Measurements from ENCODE around the gene ARHGEF16.

The ARHGEF16 gene

DNA sequence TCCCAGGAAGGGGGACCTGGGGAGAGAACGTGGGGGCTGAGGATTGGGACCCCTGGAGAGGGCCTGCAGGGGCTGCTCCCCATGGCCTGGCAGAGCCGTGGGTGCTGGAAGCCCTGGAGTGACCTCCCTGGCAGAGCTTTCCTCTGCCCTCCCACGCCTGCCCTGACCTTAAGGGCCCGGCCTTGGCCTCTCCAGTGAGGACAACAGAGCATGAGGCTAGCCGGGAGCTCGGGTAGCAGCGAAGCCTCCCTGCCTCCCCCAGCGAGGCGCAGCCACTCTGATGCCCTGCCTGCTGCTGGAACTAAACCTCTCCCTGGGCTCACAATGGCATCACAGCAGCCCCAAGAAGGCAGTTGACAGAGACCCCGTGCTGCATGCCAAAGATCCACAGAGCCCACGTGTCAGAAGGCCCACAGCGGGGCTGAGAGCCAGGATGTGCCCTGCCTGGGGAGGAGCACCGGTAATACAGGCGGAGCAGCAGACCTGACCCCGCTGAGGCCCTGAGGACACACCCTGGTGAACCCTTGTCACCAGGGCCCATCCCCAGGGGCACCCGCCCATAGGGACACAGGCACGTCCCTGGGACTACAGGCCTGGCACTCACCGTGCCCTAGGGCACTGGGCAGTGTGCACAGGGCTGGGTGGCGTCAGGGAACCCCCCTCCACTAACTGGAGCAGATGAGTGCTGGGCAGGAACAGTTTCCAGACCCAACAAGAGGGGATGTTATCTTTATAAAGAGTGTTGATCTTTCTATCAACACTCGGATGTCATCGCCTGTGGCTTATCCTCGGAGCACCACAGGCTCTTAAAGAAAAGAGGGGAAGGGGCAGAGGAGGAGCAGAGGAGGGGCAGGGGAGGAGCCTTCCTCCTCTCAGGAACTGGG, 48.4 kb downstream of the ARHGEF16 start:
- DNase-seq (ENCODE audit: low spot score): no peak

GRCh38 chr1:3503525-3503886, 49.0 kb downstream of the ARHGEF16 start:
- no peak for DNase-seq (ENCODE audit: low spot score)

DNA sequence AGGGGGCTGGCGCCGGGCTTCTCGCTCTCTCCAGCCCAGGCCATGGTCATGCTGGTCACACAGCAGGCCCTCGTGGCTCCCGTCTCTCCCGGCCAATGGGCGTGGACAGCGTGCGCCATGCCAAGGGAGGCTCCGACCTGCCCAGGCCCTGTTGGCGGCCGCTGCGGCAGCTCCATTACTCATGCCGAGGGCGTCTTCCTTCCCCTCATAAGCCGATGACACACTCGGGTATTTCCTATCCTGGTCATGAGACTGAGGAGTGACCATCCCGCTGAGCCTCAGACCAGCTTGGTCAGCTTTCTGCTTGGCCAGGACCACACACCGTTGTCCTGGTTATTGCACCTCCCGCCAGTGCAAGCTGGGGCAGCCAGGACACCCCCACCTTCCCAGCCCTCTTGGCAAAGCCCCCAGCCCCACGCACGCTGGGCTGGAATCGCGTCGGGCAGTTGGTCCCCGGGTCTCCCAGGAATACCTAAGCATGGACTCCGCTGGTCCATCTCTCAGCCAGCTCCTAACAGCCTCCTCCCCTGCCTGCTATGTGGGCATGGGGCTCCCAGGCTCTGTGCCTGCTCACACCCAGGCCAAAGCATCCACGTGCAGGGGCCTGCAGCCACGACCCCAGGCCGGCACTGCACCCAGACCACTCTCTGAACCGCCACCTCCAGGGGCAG, 49.8 kb downstream of the ARHGEF16 start:
- DNase-seq (ENCODE audit: low spot score): peak; percentile 76

DNA sequence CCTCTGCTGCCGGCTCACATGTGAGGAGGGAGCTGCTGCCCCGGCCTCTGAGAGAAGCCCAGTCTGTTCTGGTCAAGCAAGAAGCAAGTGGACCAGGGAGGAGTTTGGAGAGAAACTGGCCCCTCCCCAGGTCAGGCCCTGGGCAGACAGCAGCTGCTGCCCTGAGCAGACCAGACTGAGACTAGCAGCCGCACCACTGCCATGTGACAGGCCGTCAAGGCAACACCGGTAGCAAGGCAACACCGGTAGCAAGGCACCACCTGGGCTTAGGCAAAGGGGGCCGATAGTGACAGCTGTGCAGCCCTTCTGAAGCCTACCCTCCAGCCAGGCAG, 50.3 kb downstream of the ARHGEF16 start:
- DNase-seq (ENCODE audit: low spot score): no peak

- DNase-seq (ENCODE audit: low spot score): no peak
Observed at GRCh38 chr1:3505161-3505560, 50.7 kb downstream of the ARHGEF16 start.

DNA sequence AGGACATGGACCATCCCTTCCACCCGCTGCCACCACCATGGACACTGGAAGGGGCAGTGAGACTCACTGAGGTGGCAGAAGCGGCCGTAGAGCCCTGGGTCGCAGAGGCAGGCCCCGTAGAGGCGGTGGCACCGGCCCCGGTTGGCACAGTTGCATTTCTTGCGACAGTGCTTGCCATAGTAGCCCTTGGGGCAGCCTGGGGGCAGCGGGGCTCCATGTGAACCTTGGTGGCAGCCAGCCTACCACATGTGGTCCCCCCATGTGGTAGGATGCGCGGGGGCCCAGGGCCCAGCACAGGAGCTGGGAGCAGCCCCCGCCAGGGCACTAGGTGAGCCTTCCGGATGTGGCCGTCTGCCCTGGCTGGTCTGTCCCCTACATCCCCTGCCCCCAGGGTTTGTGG, 51.6 kb downstream of the ARHGEF16 start:
- DNase-seq (ENCODE audit: low spot score): no peak

- DNase-seq (ENCODE audit: low spot score): no peak
Observed at GRCh38 chr1:3506943-3507342, 52.5 kb downstream of the ARHGEF16 start.

DNA sequence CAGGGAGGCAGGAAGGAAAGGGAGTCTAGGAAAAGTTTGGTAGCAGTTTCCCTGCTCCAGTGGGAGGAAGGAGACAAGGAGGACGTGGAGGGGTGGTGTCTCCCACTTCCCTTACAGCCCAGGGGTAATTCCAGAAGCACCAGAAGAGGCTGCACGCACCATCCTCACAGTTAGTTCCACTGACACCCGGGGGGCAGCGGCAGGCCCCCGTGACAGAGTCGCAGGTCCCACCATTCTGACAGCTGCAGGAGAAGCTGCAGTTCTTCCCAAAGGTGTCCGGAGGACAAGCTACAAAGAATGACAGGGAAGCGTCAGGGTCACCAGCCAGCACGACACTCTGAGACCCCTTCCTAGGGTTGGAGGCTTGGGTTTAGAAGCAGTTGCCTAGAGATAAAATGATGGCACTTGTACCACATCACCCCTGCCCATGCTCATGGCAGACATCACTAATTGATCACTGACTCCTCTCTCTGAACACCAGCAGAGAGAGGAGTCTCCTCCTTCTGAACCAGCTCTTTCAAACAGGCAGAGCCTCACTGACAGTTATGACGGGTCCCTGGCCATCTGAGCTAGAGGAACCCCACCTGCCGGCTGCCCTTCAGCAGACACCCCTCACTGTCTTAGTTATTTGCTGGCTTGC, 53.3 kb downstream of the ARHGEF16 start:
- DNase-seq (ENCODE audit: low spot score): no peak

DNA sequence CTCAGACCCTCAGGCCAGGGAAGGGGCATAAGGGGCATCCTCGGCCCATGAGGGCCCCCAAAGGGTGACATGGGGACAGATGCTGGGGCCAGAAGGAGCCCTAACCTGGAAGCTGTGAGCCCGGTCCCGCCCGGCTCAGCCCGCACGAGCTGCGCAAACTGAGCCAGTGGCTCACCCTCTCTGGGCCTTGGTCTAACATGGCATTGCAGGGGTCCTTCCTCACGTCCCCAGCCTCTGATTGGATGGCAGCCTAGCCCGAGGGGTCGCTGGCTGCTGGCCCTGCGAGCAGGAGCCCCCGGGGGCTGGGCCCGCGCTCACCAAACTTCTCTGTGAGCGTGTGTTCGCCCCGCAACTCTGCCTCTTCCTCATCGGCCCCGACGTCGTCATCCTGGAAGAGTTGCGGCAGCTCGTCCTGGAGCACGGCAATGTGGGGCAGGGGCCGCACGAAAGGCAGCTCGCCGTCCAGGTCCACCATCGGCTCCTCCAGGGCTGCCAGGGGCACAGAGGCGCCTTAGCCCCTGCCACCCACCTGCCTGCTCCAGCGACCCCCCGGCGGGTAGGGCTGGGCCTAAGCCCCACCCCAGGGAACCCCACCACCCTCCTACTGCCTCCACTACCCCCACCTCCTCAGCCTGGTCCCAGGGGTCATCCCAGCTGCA, 54.4 kb downstream of the ARHGEF16 start:
- DNase-seq (ENCODE audit: low spot score): no peak

DNA sequence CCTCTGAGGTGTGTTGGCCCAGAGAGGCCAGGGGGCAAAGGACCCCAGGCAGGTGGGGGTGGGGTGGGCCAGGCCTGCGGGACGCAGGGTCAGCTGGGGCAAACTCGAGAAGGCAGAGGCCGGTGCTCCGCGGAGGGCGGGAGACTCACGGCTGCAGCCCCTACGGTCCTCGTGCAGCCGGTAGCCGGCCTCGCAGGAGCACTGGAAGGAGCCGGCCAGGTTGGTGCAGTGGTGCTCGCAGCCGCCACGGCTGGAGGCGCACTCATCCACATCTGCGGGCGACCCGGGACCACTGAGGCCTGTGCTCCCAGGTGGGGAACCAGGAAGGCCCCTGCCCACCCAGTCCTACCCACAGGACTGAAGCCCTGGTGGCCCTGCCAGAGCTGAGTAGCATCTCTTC, 55.3 kb downstream of the ARHGEF16 start:
- DNase-seq (ENCODE audit: low spot score): no peak

DNA sequence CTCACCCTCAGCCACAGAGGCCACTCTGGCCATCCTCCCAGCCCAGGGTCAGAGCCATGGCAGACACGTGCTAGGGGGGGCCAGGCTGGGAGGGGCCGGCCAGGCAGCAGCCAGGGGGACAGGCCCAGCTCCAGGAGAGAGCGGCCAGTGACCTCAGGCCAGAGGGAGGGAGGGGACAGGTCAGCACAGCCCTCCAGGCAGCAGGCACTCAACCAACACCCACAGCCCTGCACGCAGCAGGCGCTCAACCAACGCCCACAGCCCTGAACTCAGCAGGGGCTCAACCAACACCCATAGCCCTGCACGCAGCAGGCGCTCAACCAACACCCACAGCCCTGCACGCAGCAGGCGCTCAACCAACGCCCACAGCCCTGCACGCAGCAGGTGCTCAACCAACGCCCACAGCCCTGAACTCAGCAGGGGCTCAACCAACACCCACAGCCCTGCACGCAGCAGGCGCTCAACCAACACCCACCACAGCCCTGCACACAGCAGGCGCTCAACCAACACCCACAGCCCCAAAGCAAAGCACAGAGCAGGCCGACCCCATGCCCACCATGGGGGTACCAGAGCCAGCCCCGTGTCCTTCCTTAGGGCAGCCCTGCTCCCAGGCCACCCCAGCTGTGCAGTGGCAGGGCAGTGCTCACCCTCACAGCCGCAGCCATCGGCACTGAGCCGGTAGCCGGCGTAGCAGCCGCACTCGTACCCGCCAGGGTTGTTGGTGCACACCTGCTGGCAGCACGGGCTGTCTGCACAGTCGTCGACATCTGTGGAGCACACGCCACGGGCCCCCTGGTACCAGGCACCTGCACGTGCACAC, 55.9 kb downstream of the ARHGEF16 start:
- DNase-seq (ENCODE audit: low spot score): no peak

DNA sequence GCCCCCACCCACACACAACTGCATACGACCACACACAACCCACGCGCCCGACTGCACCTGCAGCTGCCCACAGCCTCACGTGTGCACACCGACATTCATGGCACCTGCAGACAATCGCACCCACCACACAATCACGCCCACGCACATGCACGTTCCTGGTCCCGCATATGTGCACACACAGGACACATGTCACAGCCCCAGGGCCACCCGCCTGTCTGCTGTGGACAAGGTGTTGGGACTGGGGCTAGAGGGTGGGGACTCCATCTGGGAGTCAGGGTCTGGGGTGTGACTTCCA, 56.4 kb downstream of the ARHGEF16 start:
- DNase-seq (ENCODE audit: low spot score): no peak

DNA sequence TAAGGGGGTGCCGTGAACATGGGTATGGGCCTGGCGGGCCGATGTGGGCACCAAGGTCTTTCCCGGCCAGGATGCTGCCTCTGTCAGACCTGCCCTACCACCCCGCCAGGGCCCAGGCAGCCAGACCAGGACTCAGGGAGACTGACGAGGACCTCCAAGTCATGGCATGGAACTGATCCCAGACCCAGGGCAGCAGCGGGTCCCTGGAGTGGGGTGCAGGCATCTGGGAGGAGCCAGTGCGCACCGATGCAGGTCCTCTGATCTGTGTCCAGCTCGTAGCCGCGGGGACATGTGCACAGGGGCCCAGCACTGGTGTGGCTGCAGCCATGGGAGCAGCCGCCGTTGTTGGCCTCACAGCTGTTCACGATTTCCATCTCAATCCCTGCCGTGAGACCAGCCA, 56.8 kb downstream of the ARHGEF16 start:
- DNase-seq (ENCODE audit: low spot score): no peak

GRCh38 chr1:3511856-3512255, 57.4 kb downstream of the ARHGEF16 start:
- DNase-seq (ENCODE audit: low spot score): no peak

DNA sequence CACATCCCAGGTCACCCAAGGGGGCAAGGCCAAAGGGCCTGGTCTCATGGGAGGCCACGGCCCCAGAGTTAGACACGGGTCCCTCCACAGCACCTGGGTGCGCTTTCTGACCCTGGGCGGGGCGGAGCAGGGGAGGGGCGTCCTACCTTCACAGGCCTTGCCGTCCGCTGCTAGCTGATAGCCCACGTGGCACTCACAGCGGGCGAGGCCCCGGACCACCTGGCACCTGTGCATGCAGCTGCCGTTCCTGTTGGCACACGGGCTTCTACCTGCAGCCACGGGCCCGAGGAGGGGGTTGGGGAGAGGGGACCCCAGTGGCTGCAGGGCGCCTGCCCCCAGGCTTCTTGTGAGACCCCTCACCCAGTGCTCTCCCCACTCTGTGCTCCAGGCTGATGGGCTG, 59.9 kb downstream of the ARHGEF16 start:
- no peak for DNase-seq (ENCODE audit: low spot score)

DNA sequence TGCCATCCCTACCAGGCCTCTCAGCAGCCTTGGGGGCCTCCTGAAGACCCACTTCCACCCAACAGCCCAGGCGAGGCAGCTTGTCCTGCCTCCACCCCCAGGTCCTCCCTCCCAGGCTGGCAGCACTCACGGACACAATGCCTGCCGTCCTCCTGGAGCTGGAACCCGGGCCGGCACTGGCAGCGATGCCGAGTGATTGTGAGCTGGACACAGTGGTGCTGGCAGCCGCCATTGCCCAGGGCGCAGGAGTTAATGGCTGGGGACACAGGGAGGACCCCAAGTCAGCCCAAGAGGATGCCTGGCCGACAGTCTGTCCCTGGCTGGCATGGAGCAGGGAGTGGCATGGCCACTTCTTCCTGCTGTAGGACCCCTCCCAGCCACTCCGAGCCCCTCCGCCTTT, 60.8 kb downstream of the ARHGEF16 start:
- DNase-seq (ENCODE audit: low spot score): no peak

DNA sequence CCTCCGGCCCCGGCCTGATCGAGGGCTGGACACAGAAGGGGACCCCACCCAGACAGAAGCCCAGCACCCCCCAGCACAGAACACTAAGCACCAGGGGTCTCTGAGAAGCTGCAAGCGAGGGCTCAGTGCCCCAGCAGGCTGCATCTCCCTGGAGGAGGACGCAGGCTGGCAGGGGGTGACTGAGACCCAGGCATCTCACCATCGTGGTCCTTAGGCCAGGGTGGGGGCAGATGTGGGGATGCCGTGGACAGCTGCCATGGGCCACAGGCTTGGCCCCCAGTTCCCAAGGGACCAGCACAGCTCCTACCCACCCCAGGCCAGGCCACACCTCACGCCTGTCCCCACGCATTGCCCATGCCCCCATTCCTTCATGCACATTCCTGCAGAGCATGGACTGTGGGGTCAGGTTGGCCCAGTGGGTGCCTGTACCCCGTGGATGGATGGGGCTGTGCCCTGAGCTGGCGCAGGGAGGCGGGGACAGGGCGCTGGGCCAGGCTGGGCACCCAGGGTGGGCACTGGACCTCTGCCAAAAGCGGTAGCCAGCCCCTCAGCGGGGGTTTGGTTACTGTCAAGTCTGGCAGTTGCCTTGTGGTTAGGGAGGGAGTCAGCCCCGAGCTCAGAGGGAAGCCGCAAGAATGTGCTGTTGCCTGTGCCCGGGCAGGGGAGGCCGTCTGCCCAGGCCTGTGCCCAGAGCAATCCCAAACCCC, 61.5 kb downstream of the ARHGEF16 start:
- no peak for DNase-seq (ENCODE audit: low spot score)

GRCh38 chr1:3516481-3516869, 62.0 kb downstream of the ARHGEF16 start:
- no peak for DNase-seq (ENCODE audit: low spot score)

DNA sequence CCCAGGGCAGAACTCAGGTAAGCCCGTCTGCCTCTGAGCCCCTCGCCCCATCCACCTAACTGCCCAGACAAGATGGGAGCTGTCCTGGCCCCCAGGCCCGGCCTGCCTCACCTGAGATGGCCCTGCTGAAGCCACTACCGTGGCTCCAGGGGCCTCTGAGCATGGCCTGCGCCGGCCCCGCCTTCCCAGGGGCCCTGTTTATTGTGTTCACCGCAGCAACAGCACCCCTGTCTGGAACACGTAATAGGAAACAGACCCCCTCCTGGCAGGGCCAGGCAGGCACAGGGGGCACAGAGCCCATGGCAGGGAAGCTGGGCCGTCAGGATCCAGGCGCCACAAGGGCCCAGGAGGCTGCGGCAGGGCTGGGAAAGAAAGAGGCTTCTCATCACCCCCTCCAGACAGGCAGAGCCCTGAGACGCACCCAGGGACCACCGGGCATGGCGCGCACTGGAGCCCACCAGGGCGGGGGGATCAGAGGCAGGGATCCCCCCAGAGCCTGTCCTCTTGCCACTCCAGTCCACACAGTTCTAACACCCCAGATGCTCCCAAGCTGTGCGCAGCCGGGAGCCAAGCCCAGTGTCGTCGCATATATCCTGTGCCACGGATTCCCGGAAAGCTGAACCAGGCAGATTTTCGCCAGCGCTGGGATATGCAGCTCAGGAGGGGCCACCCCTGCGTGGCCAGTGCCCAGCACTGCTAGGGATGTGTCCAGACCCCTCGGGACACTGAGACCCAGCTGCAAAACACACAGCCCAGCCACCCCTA, 62.6 kb downstream of the ARHGEF16 start:
- DNase-seq (ENCODE audit: low spot score): no peak

- no peak for DNase-seq (ENCODE audit: low spot score)
Observed at GRCh38 chr1:3518256-3518655, 63.8 kb downstream of the ARHGEF16 start.

GRCh38 chr1:3518756-3519155, 64.3 kb downstream of the ARHGEF16 start:
- no peak for DNase-seq (ENCODE audit: low spot score)
